Smooth muscle cell of the brain vasculature (primary cell): ENCODE measurements around the gene MPV17L2.

Experiments used
- DNase-seq: peaks from one replicate; pipeline ENCODE4 v3.0.0-alpha.2; 2012; ENCODE audit warnings: low read depth, low spot score

MPV17L2 gene

DNA sequence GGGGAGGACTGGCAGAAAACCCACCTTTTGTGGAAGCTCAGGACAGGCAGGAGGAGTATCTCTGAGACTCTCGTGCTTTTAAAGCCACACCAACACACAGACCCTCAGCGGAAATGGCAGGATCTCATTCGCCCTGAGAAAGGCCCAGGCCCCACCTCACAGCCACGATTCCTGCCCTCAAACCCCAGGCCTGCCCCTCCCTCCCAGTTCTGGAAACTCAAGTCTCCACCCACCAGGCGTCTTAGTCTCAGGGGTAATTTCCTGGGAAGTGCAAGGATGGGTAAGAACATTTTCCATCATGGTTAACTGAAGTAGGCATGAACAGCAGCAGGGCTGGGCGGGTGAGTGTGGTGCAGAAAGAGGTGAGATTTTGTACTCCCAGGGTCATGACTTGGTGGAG is 41.2 kb downstream of the MPV17L2 start:
- DNase-seq = no peak

DNA sequence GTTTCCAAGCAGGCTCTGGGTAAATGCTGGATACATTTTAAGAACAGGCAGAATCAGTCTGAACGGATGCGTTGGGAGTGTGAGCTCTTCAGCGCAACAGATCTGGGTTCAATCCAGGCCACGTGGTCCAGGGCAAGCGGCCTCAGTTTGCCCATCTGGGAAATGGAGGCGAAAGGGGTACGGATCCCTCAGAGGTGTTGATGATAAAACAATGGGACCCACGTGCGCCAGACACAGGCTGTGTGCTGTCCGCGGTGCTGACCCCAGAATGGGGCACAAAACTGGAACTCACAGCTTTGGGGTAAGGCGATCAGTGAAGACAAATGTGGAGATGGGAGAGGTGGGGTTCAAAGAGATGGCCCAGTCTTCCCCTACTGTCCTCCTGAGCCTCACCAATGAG is 46.3 kb downstream of the MPV17L2 start:
- DNase-seq = no peak

DNA sequence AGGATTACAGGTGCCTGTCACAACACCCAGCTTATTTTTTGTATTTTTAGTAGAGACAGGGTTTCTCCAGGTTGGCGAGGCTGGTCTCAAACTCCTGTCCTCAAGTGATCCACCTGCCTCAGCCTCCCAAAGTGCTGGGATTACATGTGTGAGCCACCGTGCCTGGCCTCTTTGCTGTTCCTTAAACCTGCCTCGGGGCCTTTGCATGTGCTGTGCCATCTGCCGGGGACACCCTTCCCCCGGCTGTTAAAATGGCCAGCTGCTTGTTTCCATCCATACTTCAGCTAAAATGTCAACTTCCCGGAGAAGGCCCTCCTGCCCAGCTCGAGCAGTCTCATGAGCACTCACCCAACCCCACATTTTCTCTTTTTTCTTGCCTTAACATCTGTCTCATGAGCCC is 52.3 kb downstream of the MPV17L2 start:
- no peak for DNase-seq
